GM12891 (cell line): ENCODE data around the gene IFT88.

ENCODE experiments used
- DNase-seq: peaks from one replicate; pipeline ENCODE4 v3.0.0; 2011; ENCODE audit warnings: low spot score; ENCODE audit not compliant: insufficient read length
- FAIRE-seq: peaks from 2 replicates; lab custom pipeline; 2011; peaks lifted over from hg19 to GRCh38; lab: Jason Lieb, UNC
- PAX5 ChIP-seq: IDR thresholded peaks from 2 replicates; pipeline ENCODE4 v1.6.1; 2011; ENCODE audit warnings: low read length, moderate library complexity, mild to moderate bottlenecking; ENCODE audit not compliant: insufficient read depth, severe bottlenecking
- POLR2A ChIP-seq: IDR thresholded peaks from 2 replicates; pipeline ENCODE4 v1.6.1; 2011; ENCODE audit warnings: low read depth, low read length, control low read depth
- POLR2AphosphoS5 ChIP-seq: IDR thresholded peaks from 2 replicates; pipeline ENCODE4 v1.6.1; 2011; ENCODE audit warnings: low read depth, low read length, control low read depth
- POU2F2 ChIP-seq: IDR thresholded peaks from 2 replicates; pipeline ENCODE4 v1.6.1; 2011; ENCODE audit warnings: low read depth, mild to moderate bottlenecking, control low read depth, low read length, moderate library complexity
- SPI1 ChIP-seq: IDR thresholded peaks from 2 replicates; pipeline ENCODE4 v1.6.1; 2011; ENCODE audit warnings: low read depth, low read length, control low read depth
- TAF1 ChIP-seq: IDR thresholded peaks from 2 replicates; pipeline ENCODE4 v1.6.1; 2011; ENCODE audit warnings: low read depth, low read length, control low read depth

IFT88 gene

GRCh38 chr13:20717581-20718542 is 150.9 kb downstream of the IFT88 start:
- DNase-seq (no peak), FAIRE-seq (no peak)
- no peak for TF ChIP-seq TAF1
- TF ChIP-seq POU2F2: no peak
- TF ChIP-seq SPI1: no peak
- TF ChIP-seq POLR2A: no peak

GRCh38 chr13:20718958-20719566 is 152.1 kb downstream of the IFT88 start:
- TF ChIP-seq SPI1 (no peak), POLR2A (no peak), PAX5 (no peak), POLR2AphosphoS5 (no peak), POU2F2 (no peak), TAF1 (no peak)
- DNase-seq (no peak), FAIRE-seq (no peak)

GRCh38 chr13:20719783-20720182 is 152.8 kb downstream of the IFT88 start:
- FAIRE-seq: no peak
- DNase-seq: no peak
- TF ChIP-seq PAX5 (no peak), TAF1 (no peak), SPI1 (no peak), POU2F2 (no peak), POLR2A (no peak), POLR2AphosphoS5 (no peak)

GRCh38 chr13:20720499-20720898 is 153.5 kb downstream of the IFT88 start:
- no peak for TF ChIP-seq SPI1
- TF ChIP-seq POLR2AphosphoS5: no peak
- no peak for TF ChIP-seq POLR2A
- no peak for TF ChIP-seq TAF1
- TF ChIP-seq POU2F2: no peak
- DNase-seq (no peak), FAIRE-seq (no peak)

- no peak for TF ChIP-seq POLR2AphosphoS5
- DNase-seq: no peak
- FAIRE-seq: no peak
Observed at GRCh38 chr13:20721058-20721453, 154.1 kb downstream of the IFT88 start.

GRCh38 chr13:20721454-20722357 is 154.7 kb downstream of the IFT88 start:
- TF ChIP-seq SPI1 (no peak), TAF1 (no peak), POU2F2 (no peak), PAX5 (no peak), POLR2AphosphoS5 (no peak), POLR2A (no peak)
- FAIRE-seq: peak; percentile 76
- DNase-seq: peak; percentile 44

GRCh38 chr13:20727856-20728255 is 160.9 kb downstream of the IFT88 start:
- DNase-seq: no peak
- FAIRE-seq: no peak
- no peak for TF ChIP-seq PAX5
- TF ChIP-seq POU2F2: no peak
- no peak for TF ChIP-seq TAF1
- no peak for TF ChIP-seq POLR2AphosphoS5
- TF ChIP-seq POLR2A: no peak
- TF ChIP-seq SPI1: no peak

- no peak for FAIRE-seq
Observed at GRCh38 chr13:20728579-20729311, 161.8 kb downstream of the IFT88 start.

More at GRCh38 chr13:20728579-20729311, 161.8 kb downstream of the IFT88 start:
- DNase-seq: no peak
- no peak for TF ChIP-seq SPI1
- no peak for TF ChIP-seq POLR2A
- TF ChIP-seq PAX5: no peak
- no peak for TF ChIP-seq POLR2AphosphoS5
- TF ChIP-seq POU2F2: no peak
- TF ChIP-seq TAF1: no peak
